GM12892 (cell line): ENCODE results near the gene AUH.

Experiments used
- DNase-seq: peaks from one replicate; pipeline ENCODE4 v3.0.0; 2011; ENCODE audit not compliant: insufficient read length
- FAIRE-seq: peaks from 2 replicates; lab custom pipeline; 2011; peaks lifted over from hg19 to GRCh38; lab: Jason Lieb, UNC
- POLR2A ChIP-seq: IDR thresholded peaks from 2 replicates; pipeline ENCODE4 v1.6.1; 2011; ENCODE audit warnings: low read depth, low read length, control low read depth
- POLR2AphosphoS5 ChIP-seq: IDR thresholded peaks from 2 replicates; pipeline ENCODE4 v1.6.1; 2011; ENCODE audit warnings: low read depth, low read length, control low read depth
- TAF1 ChIP-seq: IDR thresholded peaks from 2 replicates; pipeline ENCODE4 v1.6.1; 2011; ENCODE audit warnings: low read depth, mild to moderate bottlenecking, control low read depth, low read length, borderline replicate concordance

AUH gene

GRCh38 chr9:91197232-91198181 is 164.2 kb downstream of the AUH start:
- TF ChIP-seq TAF1 (no peak), POLR2A (no peak), POLR2AphosphoS5 (no peak)
- FAIRE-seq (no peak), DNase-seq (no peak)

DNA sequence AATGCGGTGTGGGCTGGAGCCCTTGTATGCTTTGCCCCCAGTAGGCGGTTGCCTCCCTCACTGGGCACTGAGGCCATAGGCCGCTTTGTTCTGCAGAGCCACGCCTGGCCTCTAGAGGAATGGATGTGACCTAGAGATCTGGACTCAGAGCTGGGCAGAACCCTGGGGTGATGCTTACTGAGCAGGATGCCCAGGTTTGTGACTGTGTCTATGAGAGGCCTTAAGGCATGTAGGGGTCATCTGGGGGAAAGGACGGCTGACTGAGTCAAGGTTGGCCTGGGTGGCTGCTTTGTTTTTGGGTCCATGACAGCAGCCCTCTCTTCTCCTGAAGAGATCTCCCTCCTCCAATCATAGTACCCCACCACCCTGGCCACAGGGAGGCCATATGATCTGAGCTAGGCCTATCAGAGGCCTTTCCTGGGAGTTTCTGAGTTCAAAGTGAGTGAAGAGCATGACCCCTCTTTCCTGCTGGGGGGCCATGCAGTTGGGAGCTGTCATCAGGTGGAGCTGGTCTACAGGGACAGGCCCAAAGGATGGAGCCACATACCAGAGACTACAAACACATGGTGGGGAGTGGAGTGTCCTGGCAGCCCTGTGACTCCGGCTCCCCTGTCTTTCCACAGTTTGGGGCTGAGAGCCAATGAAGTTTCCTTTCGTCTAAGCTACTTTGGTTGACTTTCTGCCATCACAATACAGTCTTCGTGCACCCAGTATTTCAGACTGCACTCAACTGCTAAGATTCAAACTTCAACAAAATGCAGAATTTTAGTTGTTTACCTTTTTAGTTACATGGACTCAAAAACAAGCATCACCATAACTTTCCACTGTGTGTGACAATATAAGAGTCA is 165.4 kb downstream of the AUH start:
- no peak for FAIRE-seq
- no peak for TF ChIP-seq POLR2AphosphoS5
- no peak for TF ChIP-seq TAF1
- no peak for TF ChIP-seq POLR2A
- no peak for DNase-seq

- no peak for DNase-seq
- no peak for FAIRE-seq
- TF ChIP-seq TAF1, result no peak
- no peak for TF ChIP-seq POLR2AphosphoS5
- no peak for TF ChIP-seq POLR2A
Measured at GRCh38 chr9:91195372-91196012, 166.2 kb downstream of the AUH start.

- FAIRE-seq (peak; percentile 74), DNase-seq (peak; percentile 54)
- TF ChIP-seq POLR2A (no peak), POLR2AphosphoS5 (no peak), TAF1 (no peak)
Measured at GRCh38 chr9:91193658-91194391, 167.9 kb downstream of the AUH start.

- no peak for FAIRE-seq
- no peak for DNase-seq
- TF ChIP-seq POLR2AphosphoS5 (no peak), POLR2A (no peak), TAF1 (no peak)
Measured at GRCh38 chr9:91193087-91193657, 168.5 kb downstream of the AUH start.

- no peak for TF ChIP-seq POLR2AphosphoS5
- TF ChIP-seq TAF1, result no peak
- no peak for TF ChIP-seq POLR2A
- FAIRE-seq (no peak), DNase-seq (no peak)
Measured at GRCh38 chr9:91192381-91193086, 169.2 kb downstream of the AUH start.

DNA sequence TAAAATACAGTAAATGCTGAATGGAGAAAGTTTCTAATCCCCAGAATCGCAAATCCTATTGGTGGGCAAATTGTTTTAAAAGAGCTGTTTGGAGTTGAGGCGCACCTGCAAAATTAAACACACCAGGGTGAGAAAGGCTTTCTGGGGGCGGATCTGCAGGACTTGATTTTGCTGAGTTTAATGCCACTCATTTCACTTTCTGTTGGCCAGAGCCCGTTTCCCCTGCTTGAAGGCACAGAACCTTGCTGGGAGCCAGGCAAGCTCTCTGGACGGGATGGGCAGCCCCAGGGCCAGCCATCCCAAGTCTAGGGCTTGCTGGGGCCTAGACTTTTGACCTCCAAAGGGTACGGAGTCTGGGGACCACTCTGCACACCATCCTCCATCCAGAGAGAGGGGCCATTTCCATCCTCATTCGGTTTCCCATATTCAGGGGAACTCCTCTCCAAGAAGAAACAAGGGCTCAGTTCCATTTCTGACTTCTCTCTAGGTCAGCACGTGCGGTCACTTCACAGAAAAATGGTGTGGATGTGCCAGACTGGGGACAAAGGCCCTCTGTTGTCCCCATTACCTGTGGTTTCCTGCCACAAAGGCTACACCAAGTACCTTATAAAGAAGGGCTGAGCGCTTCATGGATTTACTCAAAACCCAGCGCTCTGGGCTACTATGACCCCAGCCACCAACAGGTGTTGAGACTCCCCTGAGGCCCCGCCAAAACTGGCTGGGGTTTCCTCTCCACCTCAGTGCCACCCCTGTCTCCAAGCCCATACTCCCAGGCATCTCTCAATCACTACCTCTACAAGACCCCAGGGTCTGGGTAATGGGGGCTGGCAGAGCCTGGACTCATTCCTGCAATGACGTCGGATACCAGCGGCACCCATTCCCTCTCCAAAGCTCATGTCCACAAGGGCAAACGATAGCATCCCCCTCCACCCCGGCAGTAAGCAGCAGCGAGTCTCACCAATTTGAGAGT is 170.0 kb downstream of the AUH start:
- TF ChIP-seq POLR2A (no peak), POLR2AphosphoS5 (no peak), TAF1 (no peak)
- no peak for FAIRE-seq
- DNase-seq, result no peak

DNA sequence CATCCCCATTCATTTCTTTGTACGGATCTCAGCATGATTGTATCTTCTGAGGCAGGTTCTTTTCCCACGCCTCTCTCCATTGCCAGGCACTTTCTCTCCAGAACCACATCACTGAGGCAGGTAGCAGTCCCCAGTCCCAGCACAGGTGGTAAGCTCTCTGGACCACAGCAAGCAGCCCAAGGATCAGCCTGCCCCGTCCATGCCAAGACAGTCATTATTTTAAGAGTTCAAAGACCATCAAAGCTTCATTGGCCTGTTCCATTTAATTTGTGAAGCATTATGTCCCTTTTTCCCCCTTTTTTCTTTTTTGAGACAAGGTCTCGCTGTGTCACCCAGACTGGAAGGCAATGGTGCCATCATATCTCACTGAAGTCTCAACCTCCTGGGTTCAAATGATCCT is 171.7 kb downstream of the AUH start:
- FAIRE-seq, result no peak
- no peak for DNase-seq
- TF ChIP-seq TAF1 (no peak), POLR2AphosphoS5 (no peak), POLR2A (no peak)
